NB4 (cell line): ENCODE measurements around the gene DOLK.
"Not testable (repeated sequence)": the region's sequence is repeated elsewhere in the genome, so short reads cannot be mapped to it uniquely, and the experiment has no call there.

Source experiments
- MYC ChIP-seq: IDR thresholded peaks from 2 replicates; pipeline ENCODE4 v1.6.1; 2011; ENCODE audit warnings: low read depth, low read length
- POLR2A ChIP-seq: IDR thresholded peaks from 2 replicates; pipeline ENCODE4 v1.6.1; 2011; ENCODE audit warnings: mild to moderate bottlenecking; ENCODE audit not compliant: insufficient read length; ENCODE audit errors: extremely low read depth
- TF ChIP-seq, protein P1 (sequence below): IDR thresholded peaks from one replicate; pipeline ENCODE4 v1.5.1; 2012; ENCODE audit warnings: low read depth, low read length

DNA sequence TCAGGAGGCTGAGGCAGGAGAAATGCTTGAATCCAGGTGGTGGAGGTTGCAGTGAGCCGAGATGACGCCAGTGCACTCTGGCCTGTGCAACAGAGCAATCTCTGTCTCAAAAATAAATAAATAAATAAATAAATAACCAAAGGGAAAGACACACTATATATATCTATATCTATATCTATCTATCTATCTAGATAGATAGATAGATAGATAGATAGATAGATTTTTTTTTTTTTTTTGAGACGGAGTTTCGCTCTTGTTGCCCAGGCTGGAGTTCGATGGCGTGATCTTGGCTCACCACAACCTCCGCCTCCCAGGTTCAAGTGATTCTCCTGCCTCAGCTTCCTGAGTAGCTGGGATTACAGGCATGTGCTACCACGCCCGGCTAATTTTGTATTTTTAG, 14.0 kb upstream of the DOLK start:
- TF ChIP-seq MYC, POLR2A: not testable (repeated sequence)
- TF ChIP-seq, protein P1, sequence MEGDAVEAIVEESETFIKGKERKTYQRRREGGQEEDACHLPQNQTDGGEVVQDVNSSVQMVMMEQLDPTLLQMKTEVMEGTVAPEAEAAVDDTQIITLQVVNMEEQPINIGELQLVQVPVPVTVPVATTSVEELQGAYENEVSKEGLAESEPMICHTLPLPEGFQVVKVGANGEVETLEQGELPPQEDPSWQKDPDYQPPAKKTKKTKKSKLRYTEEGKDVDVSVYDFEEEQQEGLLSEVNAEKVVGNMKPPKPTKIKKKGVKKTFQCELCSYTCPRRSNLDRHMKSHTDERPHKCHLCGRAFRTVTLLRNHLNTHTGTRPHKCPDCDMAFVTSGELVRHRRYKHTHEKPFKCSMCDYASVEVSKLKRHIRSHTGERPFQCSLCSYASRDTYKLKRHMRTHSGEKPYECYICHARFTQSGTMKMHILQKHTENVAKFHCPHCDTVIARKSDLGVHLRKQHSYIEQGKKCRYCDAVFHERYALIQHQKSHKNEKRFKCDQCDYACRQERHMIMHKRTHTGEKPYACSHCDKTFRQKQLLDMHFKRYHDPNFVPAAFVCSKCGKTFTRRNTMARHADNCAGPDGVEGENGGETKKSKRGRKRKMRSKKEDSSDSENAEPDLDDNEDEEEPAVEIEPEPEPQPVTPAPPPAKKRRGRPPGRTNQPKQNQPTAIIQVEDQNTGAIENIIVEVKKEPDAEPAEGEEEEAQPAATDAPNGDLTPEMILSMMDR: not testable (repeated sequence)
